H1 (cell line): ENCODE data around the gene SMIM31. TPM values are rescaled to one million over a fixed set of nuclear protein-coding genes. Genes with fewer than 3 reads are reported as not detected.

ENCODE experiments used
- BACH1 ChIP-seq: IDR thresholded peaks from 2 replicates; pipeline ENCODE4 v1.6.1; 2012; ENCODE audit warnings: low read length, improper control_type of control experiment
- CEBPB ChIP-seq: IDR thresholded peaks from 2 replicates; pipeline ENCODE4 v1.6.1; 2012; ENCODE audit warnings: low read depth, low read length
- CHD1 ChIP-seq: IDR thresholded peaks from 2 replicates; pipeline ENCODE4 v1.6.1; 2012; ENCODE audit warnings: low read depth, low read length, improper control_type of control experiment
- EGR1 ChIP-seq: IDR thresholded peaks from 2 replicates; pipeline ENCODE4 v1.6.1; 2011; ENCODE audit warnings: low read depth, low read length, borderline replicate concordance
- FOSL1 ChIP-seq: IDR thresholded peaks from 2 replicates; pipeline ENCODE4 v1.6.1; 2011; ENCODE audit warnings: mild to moderate bottlenecking, low read depth, low read length, moderate library complexity; ENCODE audit not compliant: insufficient read depth
- GTF2F1 ChIP-seq: IDR thresholded peaks from 2 replicates; pipeline ENCODE4 v1.6.1; 2012; ENCODE audit warnings: low read depth, low read length, improper control_type of control experiment, borderline replicate concordance
- HDAC6 ChIP-seq: IDR thresholded peaks from one replicate; pipeline ENCODE4 v1.7.1; 2012; ENCODE audit warnings: low read depth, mild to moderate bottlenecking, inconsistent platforms, low read length, moderate library complexity
- JUND ChIP-seq: IDR thresholded peaks from 2 replicates; pipeline ENCODE4 v1.6.1; 2011; ENCODE audit warnings: mild to moderate bottlenecking, improper control_type of control experiment, low read length
- RBBP5 ChIP-seq: IDR thresholded peaks from 2 replicates; pipeline ENCODE4 v1.7.1; 2012; ENCODE audit warnings: low read depth, mild to moderate bottlenecking, inconsistent platforms, low read length, moderate library complexity, borderline replicate concordance
- TBP ChIP-seq: IDR thresholded peaks from 2 replicates; pipeline ENCODE4 v1.6.1; 2011; ENCODE audit warnings: low read depth, low read length, improper control_type of control experiment
- TEAD4 ChIP-seq: IDR thresholded peaks from 2 replicates; pipeline ENCODE4 v1.6.1; 2012; ENCODE audit warnings: low read depth, low read length, inconsistent platforms, mixed read lengths
- polyA plus RNA-seq, 7 experiments: library from polyadenylated mRNA; depleted of rRNA in 3 of 7; stranded (reverse) in 5 of 7; unstranded in 2 of 7; fragments of >200 nt in 5 of 7; fragments of 200-250 nt in 2 of 7; gene quantifications; 1 replicate in 5 of 7; 2 replicates in 1 of 7; 4 replicates in 1 of 7; pipeline versions ENCODE4 v1.2.1 to v1.2.3, GENCODE V29; 2011 to 2013; ENCODE audit warnings: missing spikeins in 2 of 7, mixed read lengths in 2 of 7
- total RNA-seq: library from RNA; stranded (reverse); fragmentation: NEBNext Ultra II Directional; extraction: Animal tissue kit (Norgen Biotek cat#: 25700); gene quantifications from 2 replicates; pipeline ENCODE4 v1.2.1, GENCODE V29; 2021
- TF ChIP-seq, protein P1 (sequence below): fragments of 300-600 bp; sonication (generic); IDR thresholded peaks from 2 replicates; pipeline ENCODE4 v1.7.1; 2012; ENCODE audit warnings: low read length, moderate library complexity, mild to moderate bottlenecking, inconsistent platforms; ENCODE audit not compliant: insufficient replicate concordance
- TF ChIP-seq, protein P2 (sequence below): IDR thresholded peaks from 2 replicates; pipeline ENCODE4 v1.6.1; 2011; ENCODE audit warnings: low read depth, mild to moderate bottlenecking, low read length; ENCODE audit not compliant: insufficient read depth

SMIM31 gene
- total and polyA plus RNA-seq, 2 of the 8 experiments (the other 6 are each of a cell fraction or from before 2014, with no cell fraction given): not detected

DNA sequence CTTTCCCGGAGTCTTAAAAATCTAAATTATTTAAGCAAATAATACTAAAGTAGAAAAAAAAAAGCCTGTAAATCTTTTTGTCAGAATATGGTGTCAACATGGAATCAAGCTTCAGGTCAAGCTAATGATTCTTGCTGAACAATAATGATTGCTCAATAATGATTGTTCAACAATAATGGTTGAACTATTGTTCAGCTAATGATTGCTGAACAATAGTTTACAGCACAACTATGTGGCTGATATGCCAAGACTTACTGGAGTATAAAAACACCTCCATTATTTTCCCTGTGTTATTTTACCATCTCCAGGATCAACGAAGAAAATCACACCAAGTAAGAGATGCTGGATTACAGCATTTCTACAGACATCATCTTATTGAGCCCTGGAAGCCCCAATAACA, 35.1 kb upstream of the SMIM31 start (continued):
- TF ChIP-seq, protein P1, sequence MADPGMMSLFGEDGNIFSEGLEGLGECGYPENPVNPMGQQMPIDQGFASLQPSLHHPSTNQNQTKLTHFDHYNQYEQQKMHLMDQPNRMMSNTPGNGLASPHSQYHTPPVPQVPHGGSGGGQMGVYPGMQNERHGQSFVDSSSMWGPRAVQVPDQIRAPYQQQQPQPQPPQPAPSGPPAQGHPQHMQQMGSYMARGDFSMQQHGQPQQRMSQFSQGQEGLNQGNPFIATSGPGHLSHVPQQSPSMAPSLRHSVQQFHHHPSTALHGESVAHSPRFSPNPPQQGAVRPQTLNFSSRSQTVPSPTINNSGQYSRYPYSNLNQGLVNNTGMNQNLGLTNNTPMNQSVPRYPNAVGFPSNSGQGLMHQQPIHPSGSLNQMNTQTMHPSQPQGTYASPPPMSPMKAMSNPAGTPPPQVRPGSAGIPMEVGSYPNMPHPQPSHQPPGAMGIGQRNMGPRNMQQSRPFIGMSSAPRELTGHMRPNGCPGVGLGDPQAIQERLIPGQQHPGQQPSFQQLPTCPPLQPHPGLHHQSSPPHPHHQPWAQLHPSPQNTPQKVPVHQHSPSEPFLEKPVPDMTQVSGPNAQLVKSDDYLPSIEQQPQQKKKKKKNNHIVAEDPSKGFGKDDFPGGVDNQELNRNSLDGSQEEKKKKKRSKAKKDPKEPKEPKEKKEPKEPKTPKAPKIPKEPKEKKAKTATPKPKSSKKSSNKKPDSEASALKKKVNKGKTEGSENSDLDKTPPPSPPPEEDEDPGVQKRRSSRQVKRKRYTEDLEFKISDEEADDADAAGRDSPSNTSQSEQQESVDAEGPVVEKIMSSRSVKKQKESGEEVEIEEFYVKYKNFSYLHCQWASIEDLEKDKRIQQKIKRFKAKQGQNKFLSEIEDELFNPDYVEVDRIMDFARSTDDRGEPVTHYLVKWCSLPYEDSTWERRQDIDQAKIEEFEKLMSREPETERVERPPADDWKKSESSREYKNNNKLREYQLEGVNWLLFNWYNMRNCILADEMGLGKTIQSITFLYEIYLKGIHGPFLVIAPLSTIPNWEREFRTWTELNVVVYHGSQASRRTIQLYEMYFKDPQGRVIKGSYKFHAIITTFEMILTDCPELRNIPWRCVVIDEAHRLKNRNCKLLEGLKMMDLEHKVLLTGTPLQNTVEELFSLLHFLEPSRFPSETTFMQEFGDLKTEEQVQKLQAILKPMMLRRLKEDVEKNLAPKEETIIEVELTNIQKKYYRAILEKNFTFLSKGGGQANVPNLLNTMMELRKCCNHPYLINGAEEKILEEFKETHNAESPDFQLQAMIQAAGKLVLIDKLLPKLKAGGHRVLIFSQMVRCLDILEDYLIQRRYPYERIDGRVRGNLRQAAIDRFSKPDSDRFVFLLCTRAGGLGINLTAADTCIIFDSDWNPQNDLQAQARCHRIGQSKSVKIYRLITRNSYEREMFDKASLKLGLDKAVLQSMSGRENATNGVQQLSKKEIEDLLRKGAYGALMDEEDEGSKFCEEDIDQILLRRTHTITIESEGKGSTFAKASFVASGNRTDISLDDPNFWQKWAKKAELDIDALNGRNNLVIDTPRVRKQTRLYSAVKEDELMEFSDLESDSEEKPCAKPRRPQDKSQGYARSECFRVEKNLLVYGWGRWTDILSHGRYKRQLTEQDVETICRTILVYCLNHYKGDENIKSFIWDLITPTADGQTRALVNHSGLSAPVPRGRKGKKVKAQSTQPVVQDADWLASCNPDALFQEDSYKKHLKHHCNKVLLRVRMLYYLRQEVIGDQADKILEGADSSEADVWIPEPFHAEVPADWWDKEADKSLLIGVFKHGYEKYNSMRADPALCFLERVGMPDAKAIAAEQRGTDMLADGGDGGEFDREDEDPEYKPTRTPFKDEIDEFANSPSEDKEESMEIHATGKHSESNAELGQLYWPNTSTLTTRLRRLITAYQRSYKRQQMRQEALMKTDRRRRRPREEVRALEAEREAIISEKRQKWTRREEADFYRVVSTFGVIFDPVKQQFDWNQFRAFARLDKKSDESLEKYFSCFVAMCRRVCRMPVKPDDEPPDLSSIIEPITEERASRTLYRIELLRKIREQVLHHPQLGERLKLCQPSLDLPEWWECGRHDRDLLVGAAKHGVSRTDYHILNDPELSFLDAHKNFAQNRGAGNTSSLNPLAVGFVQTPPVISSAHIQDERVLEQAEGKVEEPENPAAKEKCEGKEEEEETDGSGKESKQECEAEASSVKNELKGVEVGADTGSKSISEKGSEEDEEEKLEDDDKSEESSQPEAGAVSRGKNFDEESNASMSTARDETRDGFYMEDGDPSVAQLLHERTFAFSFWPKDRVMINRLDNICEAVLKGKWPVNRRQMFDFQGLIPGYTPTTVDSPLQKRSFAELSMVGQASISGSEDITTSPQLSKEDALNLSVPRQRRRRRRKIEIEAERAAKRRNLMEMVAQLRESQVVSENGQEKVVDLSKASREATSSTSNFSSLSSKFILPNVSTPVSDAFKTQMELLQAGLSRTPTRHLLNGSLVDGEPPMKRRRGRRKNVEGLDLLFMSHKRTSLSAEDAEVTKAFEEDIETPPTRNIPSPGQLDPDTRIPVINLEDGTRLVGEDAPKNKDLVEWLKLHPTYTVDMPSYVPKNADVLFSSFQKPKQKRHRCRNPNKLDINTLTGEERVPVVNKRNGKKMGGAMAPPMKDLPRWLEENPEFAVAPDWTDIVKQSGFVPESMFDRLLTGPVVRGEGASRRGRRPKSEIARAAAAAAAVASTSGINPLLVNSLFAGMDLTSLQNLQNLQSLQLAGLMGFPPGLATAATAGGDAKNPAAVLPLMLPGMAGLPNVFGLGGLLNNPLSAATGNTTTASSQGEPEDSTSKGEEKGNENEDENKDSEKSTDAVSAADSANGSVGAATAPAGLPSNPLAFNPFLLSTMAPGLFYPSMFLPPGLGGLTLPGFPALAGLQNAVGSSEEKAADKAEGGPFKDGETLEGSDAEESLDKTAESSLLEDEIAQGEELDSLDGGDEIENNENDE: no peak
- no peak for TF ChIP-seq BACH1
- no peak for TF ChIP-seq EGR1
- TF ChIP-seq FOSL1: no peak
- TF ChIP-seq, protein P2, sequence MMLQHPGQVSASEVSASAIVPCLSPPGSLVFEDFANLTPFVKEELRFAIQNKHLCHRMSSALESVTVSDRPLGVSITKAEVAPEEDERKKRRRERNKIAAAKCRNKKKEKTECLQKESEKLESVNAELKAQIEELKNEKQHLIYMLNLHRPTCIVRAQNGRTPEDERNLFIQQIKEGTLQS: no peak
- no peak for TF ChIP-seq CHD1
- no peak for TF ChIP-seq TBP
- TF ChIP-seq GTF2F1: no peak
- TF ChIP-seq HDAC6: no peak
- TF ChIP-seq CEBPB: no peak
- TF ChIP-seq TEAD4: no peak
- no peak for TF ChIP-seq RBBP5
- no peak for TF ChIP-seq JUND
